GM19463 (cell line): Measurements from ENCODE around the gene FUT2.
"Not testable (repeated sequence)": the region's sequence is repeated elsewhere in the genome, so short reads cannot be mapped to it uniquely, and the experiment has no call there.

Experiments used
- ATAC-seq: cut with Tn5 transposase; IDR thresholded peaks from one replicate; pipeline ENCODE4 v1.9.1; 2021; ENCODE audit warnings: mild to moderate bottlenecking, moderate library complexity; ENCODE audit not compliant: unreplicated experiment

Gene FUT2

GRCh38 chr19:48695743-48696352, at the start of gene FUT2:
Gene FUT2 (plus strand): TSS chr19:48695971. CDS start chr19:48702957, 6,986 bp downstream.
- ATAC-seq: no peak

- peak; percentile 88 for ATAC-seq
These were observed 49.6 kb upstream of the FUT2 start, which contains the start of gene CA11 for GRCh38 chr19:48646001-48646721. Gene CA11 (minus strand): TSS chr19:48646187. CDS start chr19:48645632, 555 bp downstream.

- no peak for ATAC-seq
These were observed 49.0 kb upstream of the FUT2 start for GRCh38 chr19:48646722-48647216.

- no peak for ATAC-seq
These were observed 47.6 kb upstream of the FUT2 start for GRCh38 chr19:48648134-48648533.

- ATAC-seq: no peak
These were observed 44.6 kb upstream of the FUT2 start for GRCh38 chr19:48650974-48651682.

- ATAC-seq: no peak
These were observed 44.1 kb upstream of the FUT2 start for GRCh38 chr19:48651683-48652048.

GRCh38 chr19:48654299-48655059, 41.3 kb upstream of the FUT2 start:
- ATAC-seq: no peak

- no peak for ATAC-seq
These were observed 38.8 kb upstream of the FUT2 start for GRCh38 chr19:48656840-48657474.

GRCh38 chr19:48657828-48658227, 37.9 kb upstream of the FUT2 start:
- not testable (repeated sequence) for ATAC-seq

GRCh38 chr19:48658483-48658882, 37.3 kb upstream of the FUT2 start:
- ATAC-seq: no peak

- ATAC-seq: no peak
These were observed 36.0 kb upstream of the FUT2 start for GRCh38 chr19:48659768-48660167.

- ATAC-seq: peak; percentile 66
These were observed 34.7 kb upstream of the FUT2 start for GRCh38 chr19:48660852-48661710.

- no peak for ATAC-seq
These were observed 34.1 kb upstream of the FUT2 start for GRCh38 chr19:48661711-48662090.

GRCh38 chr19:48663667-48664066, 32.1 kb upstream of the FUT2 start:
- no peak for ATAC-seq

- no peak for ATAC-seq
These were observed 31.3 kb upstream of the FUT2 start for GRCh38 chr19:48664476-48664875.

GRCh38 chr19:48665786-48666185, 30.0 kb upstream of the FUT2 start:
- ATAC-seq: no peak

GRCh38 chr19:48668332-48668731, 27.4 kb upstream of the FUT2 start:
- no peak for ATAC-seq

- no peak for ATAC-seq
These were observed 27.0 kb upstream of the FUT2 start for GRCh38 chr19:48668761-48669160.

- no peak for ATAC-seq
These were observed 25.7 kb upstream of the FUT2 start for GRCh38 chr19:48669903-48670668.
